A549 (cell line): ENCODE results near the gene SNRNP70. TPM values are rescaled to one million over a fixed set of nuclear protein-coding genes. Genes with fewer than 3 reads are reported as not detected.

Experiments used
- ATAC-seq, 2 experiments: fragments of 200-7000 bp in 1 of 2; fragments of >200 bp in 1 of 2; cut with Nextera tagmentation in 1 of 2; cut with Tn5 transposase in 1 of 2; 3 replicates each; pipeline versions ENCODE4 v1.8.0 to v1.9.1; 2018 to 2020; ENCODE audit warnings: mild to moderate bottlenecking in 1 of 2, moderate library complexity in 1 of 2
- CTCF ChIA-PET: fragments of 300-600 bp; sonication (Branson Sonifier 250); formaldehyde crosslinking; extraction: SDS; loops from one replicate; lab custom pipeline; 2021; ENCODE audit warnings: antibody characterized with exemption, inconsistent platforms; lab: Yijun Ruan, JAX
- POLR2A ChIA-PET: fragments of 350-600 bp; formaldehyde crosslinking; extraction: SDS; loops from one replicate; lab custom pipeline; 2021; ENCODE audit warnings: antibody characterized with exemption, inconsistent platforms; lab: Yijun Ruan, JAX
- DNase-seq, 2 experiments: peaks; one replicate each; pipeline versions ENCODE4 v3.0.0 to v3.0.0-alpha.2; 2011 to 2016; ENCODE audit warnings: low read depth in 1 of 2, low spot score in 1 of 2
- FAIRE-seq: peaks from 2 replicates; lab custom pipeline; 2011; peaks lifted over from hg19 to GRCh38; lab: Jason Lieb, UNC
- H3K27ac ChIP-seq, 2 experiments: fragments of >200 bp; sonication (Bioruptor Twin); formaldehyde crosslinking; 3 replicates each; pipeline ENCODE4 v1.5.1; 2016 to 2017
- H3K4me1 ChIP-seq: fragments of >200 bp; sonication (Bioruptor Twin); formaldehyde crosslinking; 3 replicates; pipeline ENCODE4 v1.6.1; 2016
- H3K4me2 ChIP-seq: fragments of >200 bp; sonication (Bioruptor Twin); formaldehyde crosslinking; 3 replicates; pipeline ENCODE4 v1.6.1; 2016
- H3K4me3 ChIP-seq: fragments of >200 bp; sonication (Bioruptor Twin); formaldehyde crosslinking; 3 replicates; pipeline ENCODE4 v1.5.1; 2016
- H3K9me3 ChIP-seq: fragments of >200 bp; sonication (Bioruptor Twin); formaldehyde crosslinking; 3 replicates; pipeline ENCODE4 v1.6.1; 2016
- BCL3 ChIP-seq: fragments of >200 bp; sonication (Bioruptor Twin); formaldehyde crosslinking; IDR thresholded peaks from 3 replicates; pipeline ENCODE4 v1.6.1; 2016
- CBX2 ChIP-seq: fragments of 200-600 bp; sonication (generic); IDR thresholded peaks from 2 replicates; pipeline ENCODE4 v1.6.1; 2016; ENCODE audit warnings: low read depth, mild to moderate bottlenecking, borderline replicate concordance
- CEBPB ChIP-seq, 2 experiments: fragments of >200 bp in 1 of 2; sonication (Bioruptor Twin) in 1 of 2; formaldehyde crosslinking in 1 of 2; IDR thresholded peaks; 2 replicates each; pipeline ENCODE4 v1.6.1; 2012 to 2016
- EHMT2 ChIP-seq: fragments of 200-600 bp; sonication (generic); IDR thresholded peaks from 2 replicates; pipeline ENCODE4 v1.6.1; 2016; ENCODE audit warnings: antibody characterized with exemption, low read depth, mild to moderate bottlenecking, moderate library complexity
- EP300 ChIP-seq, 2 experiments: fragments of >200 bp; sonication (Bioruptor Twin); formaldehyde crosslinking; IDR thresholded peaks; 2 replicates in 1 of 2; 3 replicates in 1 of 2; pipeline ENCODE4 v1.6.1; 2016 to 2017
- ESRRA ChIP-seq: fragments of 150-350 bp; IDR thresholded peaks from 2 replicates; pipeline ENCODE4 v1.6.1; 2014; ENCODE audit warnings: mild to moderate bottlenecking, low read length, borderline replicate concordance
- FOSB ChIP-seq: fragments of 250-450 bp; sonication (Bioruptor Pico); IDR thresholded peaks from 2 replicates; pipeline ENCODE4 v1.5.0; 2020; ENCODE audit warnings: mild to moderate bottlenecking, moderate library complexity
- FOSL2 ChIP-seq, 2 experiments: fragments of 450-650 bp in 1 of 2; fragments of >200 bp in 1 of 2; sonication (Bioruptor Twin) in 1 of 2; formaldehyde crosslinking; IDR thresholded peaks; 2 replicates each; pipeline versions ENCODE4 v1.5.0 to v1.6.1; 2016 to 2020; ENCODE audit warnings: mild to moderate bottlenecking in 1 of 2, moderate library complexity in 1 of 2
- FOXS1 ChIP-seq: fragments of 250-450 bp; sonication (Bioruptor Pico); IDR thresholded peaks from 2 replicates; pipeline ENCODE4 v1.5.0; 2020; ENCODE audit warnings: mild to moderate bottlenecking, moderate library complexity
- HES2 ChIP-seq: fragments of >200 bp; sonication (Bioruptor Twin); formaldehyde crosslinking; IDR thresholded peaks from 2 replicates; pipeline ENCODE4 v1.6.1; 2016
- HEYL ChIP-seq: fragments of 250-450 bp; sonication (Bioruptor Pico); IDR thresholded peaks from 2 replicates; pipeline ENCODE4 v1.8.0; 2021; ENCODE audit warnings: mild to moderate bottlenecking, moderate library complexity
- HMGXB4 ChIP-seq: fragments of 250-450 bp; sonication (Bioruptor Pico); IDR thresholded peaks from 2 replicates; pipeline ENCODE4 v1.5.0; 2021; ENCODE audit warnings: mild to moderate bottlenecking, moderate library complexity, borderline replicate concordance
- HOXA7 ChIP-seq: fragments of 250-450 bp; sonication (Bioruptor Pico); IDR thresholded peaks from 2 replicates; pipeline ENCODE4 v1.5.0; 2020; ENCODE audit warnings: mild to moderate bottlenecking, moderate library complexity
- JUN ChIP-seq, 2 experiments: fragments of >200 bp; sonication (Bioruptor Twin); formaldehyde crosslinking; IDR thresholded peaks; 2 replicates in 1 of 2; 3 replicates in 1 of 2; pipeline ENCODE4 v1.6.1; 2016 to 2017
- MAFK ChIP-seq: fragments of 450-650 bp; IDR thresholded peaks from 2 replicates; pipeline ENCODE4 v1.6.1; 2014; ENCODE audit not compliant: partially characterized antibody
- MAX ChIP-seq: IDR thresholded peaks from 2 replicates; pipeline ENCODE4 v1.6.1; 2012
- NPAS2 ChIP-seq: fragments of 250-450 bp; sonication (Bioruptor Pico); IDR thresholded peaks from 2 replicates; pipeline ENCODE4 v1.8.0; 2022; ENCODE audit warnings: mild to moderate bottlenecking, moderate library complexity, borderline replicate concordance
- PBX3 ChIP-seq: IDR thresholded peaks from 2 replicates; pipeline ENCODE4 v1.6.1; 2012
- POLR2A ChIP-seq: IDR thresholded peaks from 2 replicates; pipeline ENCODE4 v1.6.1; 2012; ENCODE audit warnings: mild to moderate bottlenecking, low read length
- POLR2AphosphoS2 ChIP-seq: conservative IDR thresholded peaks from 2 replicates; pipeline ENCODE4 v1.6.1; 2012; ENCODE audit warnings: low read length, improper control_type of control experiment, inconsistent platforms
- RARB ChIP-seq: fragments of 250-450 bp; sonication (Bioruptor Pico); IDR thresholded peaks from 2 replicates; pipeline ENCODE4 v1.8.0; 2021; ENCODE audit warnings: mild to moderate bottlenecking, moderate library complexity
- RCOR1 ChIP-seq: fragments of 150-350 bp; IDR thresholded peaks from 2 replicates; pipeline ENCODE4 v1.6.1; 2014; ENCODE audit warnings: antibody characterized with exemption, low read length, low read depth
- RNF2 ChIP-seq: fragments of 200-600 bp; sonication (generic); IDR thresholded peaks from 2 replicates; pipeline ENCODE4 v1.6.1; 2016; ENCODE audit warnings: low read depth, mild to moderate bottlenecking, antibody characterized with exemption, moderate library complexity, borderline replicate concordance
- SREBF2 ChIP-seq: fragments of 450-650 bp; IDR thresholded peaks from 2 replicates; pipeline ENCODE4 v1.6.1; 2014; ENCODE audit warnings: mild to moderate bottlenecking, moderate library complexity
- ZFP36 ChIP-seq: fragments of 450-650 bp; IDR thresholded peaks from 2 replicates; pipeline ENCODE4 v1.6.1; 2014; ENCODE audit warnings: borderline replicate concordance; ENCODE audit not compliant: partially characterized antibody
- ZNF302 ChIP-seq: fragments of 250-450 bp; sonication (Bioruptor Pico); IDR thresholded peaks from 2 replicates; pipeline ENCODE4 v1.9.0; 2021; ENCODE audit warnings: inconsistent platforms, mild to moderate bottlenecking, moderate library complexity
- WGBS: methylation state at CpG from one replicate; pipeline ENCODE4 v1.1.6; 2017; ENCODE audit errors: missing lambda C conversion rate; 5-methylcytosine and 5-hydroxymethylcytosine counted together
- polyA plus RNA-seq, 4 experiments: library from polyadenylated mRNA; depleted of rRNA in 3 of 4; stranded (reverse); fragments of >200 nt; fragmentation: RNase III in 1 of 4; extraction: RNeasy Plus Mini Kit Qiagen cat#74134 plus additional on column Dnase treatment in 1 of 4; gene quantifications; 2 replicates in 3 of 4; 3 replicates in 1 of 4; pipeline ENCODE4 v1.2.3, GENCODE V29; 2011 to 2017

The SNRNP70 gene
- polyA plus RNA-seq, 2 of the 4 experiments (the other 2 are of a cell fraction): 214 to 350 TPM

GRCh38 chr19:49153167-49153809 lies 68.0 kb downstream of the SNRNP70 start (continued):
- no peak for TF ChIP-seq HMGXB4 (CRISPR knock-in tag)
- no peak for TF ChIP-seq MAX
- no peak for TF ChIP-seq POLR2AphosphoS2
- no peak for TF ChIP-seq ZNF302 (CRISPR knock-in tag)
- TF ChIP-seq SREBF2: no peak
- TF ChIP-seq EP300 (IDR thresholded peaks at IDR 0.05): no peak
- TF ChIP-seq RNF2: no peak
- no peak for TF ChIP-seq FOSL2 (IDR thresholded peaks at IDR 0.05)
- no peak for TF ChIP-seq FOSL2 (CRISPR knock-in tag; IDR thresholded peaks at IDR 0.05)

- WGBS: 91% methylated on average over 6 of the region's 6 CpGs
- ATAC-seq (no peak), DNase-seq (no peak)
- POLR2A ChIA-PET: no interaction called here
- H3K4me2 ChIP-seq: no peak overlapping the region
- peaks cover 21% of the 10 kb centered on the region; the same call in 2 of the 3 replicates for H3K4me1 ChIP-seq
- no peak for TF ChIP-seq CBX2
- no peak for TF ChIP-seq CEBPB (IDR thresholded peaks at IDR 0.05)
- no peak for TF ChIP-seq PBX3
- TF ChIP-seq EHMT2: peak; percentile 58; the same call in 1 of the 2 replicates
- TF ChIP-seq, all 56 proteins: peak for 1
- Histone ChIP-seq H3K9me3 (no peaks in the 10 kb centered on the region), H3K4me3 (no peak overlapping the region), H3K27ac (no peak overlapping the region)
- CTCF ChIA-PET: interaction anchor here (1.0 to 2.2 kb wide), 3 partner anchors 9 to 47 kb away, joined by 3 to 16 read pairs (median 9); no protein-coding TSS in a partner anchor
- FAIRE-seq: no peak
These were observed 69.0 kb downstream of the SNRNP70 start for GRCh38 chr19:49154279-49154678.

GRCh38 chr19:49155005-49155819 lies 70.0 kb downstream of the SNRNP70 start, which contains the start of gene HRC:
HRC (minus strand) TSS chr19:49155396; CDS start chr19:49155237, 159 bp downstream.
- ATAC-seq: no peak
- H3K9me3 ChIP-seq: no peaks in the 10 kb centered on the region
- H3K4me3 ChIP-seq: no peak within 1 kb of the TSS
- TF ChIP-seq SREBF2 (no peak), CBX2 (no peak), JUN (IDR thresholded peaks at IDR 0.05) (no peak), BCL3 (no peak), FOXS1 (CRISPR knock-in tag) (no peak), MAFK (no peak), RCOR1 (no peak), PBX3 (no peak), HOXA7 (CRISPR knock-in tag) (no peak), ZFP36 (no peak), HEYL (no peak), NPAS2 (no peak), HES2 (no peak), RARB (CRISPR knock-in tag) (no peak), EP300 (IDR thresholded peaks at IDR 0.05) (no peak), FOSB (CRISPR knock-in tag) (no peak), POLR2A (no peak), MAX (no peak), ESRRA (no peak)
- TF ChIP-seq, all 56 proteins: peak for 0
- Histone ChIP-seq H3K4me1 (peaks cover 21% of the 10 kb centered on the region; the same call in 2 of the 3 replicates), H3K27ac (no peak within 1 kb of the TSS), H3K4me2 (no peak within 1 kb of the TSS)
- 80% methylated on average over 19 of the region's 19 CpGs for WGBS
- DNase-seq (no peak), FAIRE-seq (no peak)
- ChIA-PET CTCF (interaction anchor here (0.6 to 2.2 kb wide), 6 partner anchors 9 to 90 kb away, joined by 3 to 16 read pairs (median 4); no protein-coding TSS in a partner anchor), POLR2A (no interaction called here)
